ENCODE measurements around the gene CACNG4.

DNA sequence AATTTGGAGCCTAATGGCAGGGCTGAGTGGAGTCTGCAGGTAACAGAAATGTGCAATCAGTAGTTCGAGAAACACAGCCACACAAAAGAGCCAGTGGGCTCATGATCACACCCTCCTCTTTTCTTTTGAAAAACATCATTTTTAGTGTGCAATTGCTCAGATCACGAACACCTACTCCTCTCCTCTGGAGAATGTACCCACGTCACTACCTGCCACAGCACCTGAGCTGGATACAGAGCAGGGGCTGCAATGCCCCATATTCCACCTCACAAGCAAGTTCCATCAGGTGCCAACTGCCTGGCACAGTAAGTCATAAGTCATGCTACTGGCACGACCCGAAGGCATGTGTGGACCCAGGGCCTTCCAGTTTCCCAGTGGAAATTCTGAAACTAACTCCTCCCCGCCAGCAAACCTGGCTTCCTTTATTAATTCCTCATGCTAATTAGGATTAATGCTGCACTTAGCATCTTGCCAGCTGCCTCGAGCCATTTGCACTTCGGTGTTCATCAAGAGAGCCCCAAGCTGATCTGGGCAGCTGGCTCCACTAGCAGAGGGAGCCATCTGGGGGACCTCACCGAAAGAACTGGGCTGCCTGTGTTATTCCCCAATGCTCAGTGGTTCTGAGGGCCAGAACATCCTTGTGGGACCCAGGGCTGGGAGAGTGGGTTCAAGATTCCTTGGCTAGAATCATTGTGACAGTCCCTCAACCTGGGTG is 2.4 kb downstream of the CACNG4 start:
- TF ChIP-seq, protein P1, sequence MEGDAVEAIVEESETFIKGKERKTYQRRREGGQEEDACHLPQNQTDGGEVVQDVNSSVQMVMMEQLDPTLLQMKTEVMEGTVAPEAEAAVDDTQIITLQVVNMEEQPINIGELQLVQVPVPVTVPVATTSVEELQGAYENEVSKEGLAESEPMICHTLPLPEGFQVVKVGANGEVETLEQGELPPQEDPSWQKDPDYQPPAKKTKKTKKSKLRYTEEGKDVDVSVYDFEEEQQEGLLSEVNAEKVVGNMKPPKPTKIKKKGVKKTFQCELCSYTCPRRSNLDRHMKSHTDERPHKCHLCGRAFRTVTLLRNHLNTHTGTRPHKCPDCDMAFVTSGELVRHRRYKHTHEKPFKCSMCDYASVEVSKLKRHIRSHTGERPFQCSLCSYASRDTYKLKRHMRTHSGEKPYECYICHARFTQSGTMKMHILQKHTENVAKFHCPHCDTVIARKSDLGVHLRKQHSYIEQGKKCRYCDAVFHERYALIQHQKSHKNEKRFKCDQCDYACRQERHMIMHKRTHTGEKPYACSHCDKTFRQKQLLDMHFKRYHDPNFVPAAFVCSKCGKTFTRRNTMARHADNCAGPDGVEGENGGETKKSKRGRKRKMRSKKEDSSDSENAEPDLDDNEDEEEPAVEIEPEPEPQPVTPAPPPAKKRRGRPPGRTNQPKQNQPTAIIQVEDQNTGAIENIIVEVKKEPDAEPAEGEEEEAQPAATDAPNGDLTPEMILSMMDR (IDR thresholded peaks at IDR 0.05; ENCODE audit: low read depth, low read length, poor library complexity, severe bottlenecking): no peak
- no peak for TF ChIP-seq EZH2phosphoT487 (IDR thresholded peaks at IDR 0.05; ENCODE audit: borderline replicate concordance, low read length)
